ENCODE results near the gene KDELR3. TPM values are rescaled to one million over a fixed set of nuclear protein-coding genes. Genes with fewer than 3 reads are reported as not detected.

KDELR3 gene
- total and polyA plus RNA-seq, 3 experiments from 2014 or later, result 0.13 to 0.45 (median 0.33) TPM

- H3K4me3 ChIP-seq (ENCODE audit: low read length), result no peak overlapping the region
- Mint-ChIP-seq H3K9me3 (no peaks in the 10 kb centered on the region), H3K4me3 (no peak overlapping the region), H3K27ac (peak overlapping the region in 2 of 8 donors; percentile 19 to 58), H3K36me3 (peaks cover 0 to 19% (median 10%) of the 10 kb centered on the region in 3 donors), H3K4me1 (peaks cover 4 to 7% (median 6%) of the 10 kb centered on the region in 3 donors), H3K27me3 (no peaks in the 10 kb centered on the region)
- peaks cover 8% of the 10 kb centered on the region for H3K36me3 ChIP-seq (ENCODE audit: insufficient read depth, low read length)
- ChIA-PET POLR2A (no interaction called here), CTCF (interaction anchor here (0.9 kb wide), 1 partner anchor 10 kb away, joined by 3 read pairs; no protein-coding TSS in a partner anchor)
- no peak overlapping the region for H3K27ac ChIP-seq (ENCODE audit: low read depth, low read length)
- no peaks in the 10 kb centered on the region for H3K27me3 ChIP-seq (ENCODE audit: insufficient read depth, low read length, poor library complexity, severe bottlenecking)
- no peaks in the 10 kb centered on the region for H3K9me3 ChIP-seq (ENCODE audit: low read length)
- H3K4me1 ChIP-seq (ENCODE audit: insufficient read depth, low read length), result no peaks in the 10 kb centered on the region
- no peak for DNase-seq
Measured at GRCh38 chr22:38477585-38477984, 9.7 kb downstream of the KDELR3 start.

- DNase-seq, result no peak
- Mint-ChIP-seq H3K4me3 (no peak overlapping the region), H3K27me3 (no peaks in the 10 kb centered on the region), H3K4me1 (peaks cover 11 to 18% (median 12%) of the 10 kb centered on the region in 3 donors), H3K36me3 (peaks cover 0 to 36% (median 18%) of the 10 kb centered on the region in 3 donors), H3K27ac (peak overlapping the region in 3 of 8 donors; percentile 23 to 75 (median 70)), H3K9me3 (no peaks in the 10 kb centered on the region)
- Histone ChIP-seq H3K9me3 (ENCODE audit: low read length) (no peaks in the 10 kb centered on the region), H3K4me3 (ENCODE audit: low read length) (no peak overlapping the region), H3K4me1 (ENCODE audit: insufficient read depth, low read length) (no peaks in the 10 kb centered on the region), H3K27ac (ENCODE audit: low read depth, low read length) (no peak overlapping the region), H3K27me3 (ENCODE audit: insufficient read depth, low read length, poor library complexity, severe bottlenecking) (no peaks in the 10 kb centered on the region), H3K36me3 (ENCODE audit: insufficient read depth, low read length) (peaks cover 24% of the 10 kb centered on the region)
- POLR2A ChIA-PET, result interaction anchor here (0.7 kb wide), 1 partner anchor 662 kb away, joined by 3 read pairs; no protein-coding TSS in a partner anchor
- CTCF ChIA-PET, result interaction anchor here (1.1 kb wide), 1 partner anchor 427 kb away, joined by 3 read pairs; no protein-coding TSS in a partner anchor
Measured at GRCh38 chr22:38479096-38479837, 11.4 kb downstream of the KDELR3 start.

- no peaks in the 10 kb centered on the region for H3K27me3 ChIP-seq (ENCODE audit: insufficient read depth, low read length, poor library complexity, severe bottlenecking)
- no peak overlapping the region for H3K4me3 Mint-ChIP-seq
- no peaks in the 10 kb centered on the region for H3K9me3 Mint-ChIP-seq
- DNase-seq, result no peak
- no peaks in the 10 kb centered on the region for H3K27me3 Mint-ChIP-seq
- no peak overlapping the region for H3K4me3 ChIP-seq (ENCODE audit: low read length)
- peaks cover 0 to 56% (median 29%) of the 10 kb centered on the region in 3 donors for H3K36me3 Mint-ChIP-seq
- H3K9me3 ChIP-seq (ENCODE audit: low read length), result no peaks in the 10 kb centered on the region
- CTCF ChIA-PET, result interaction anchor here (0.5 kb wide), 1 partner anchor 336 kb away, joined by 4 read pairs; no protein-coding TSS in a partner anchor
- H3K4me1 ChIP-seq (ENCODE audit: insufficient read depth, low read length), result no peaks in the 10 kb centered on the region
- H3K27ac ChIP-seq (ENCODE audit: low read depth, low read length), result no peak overlapping the region
- H3K4me1 Mint-ChIP-seq, result peaks cover 22 to 36% (median 28%) of the 10 kb centered on the region in 3 donors
- H3K27ac Mint-ChIP-seq, result peak overlapping the region in 4 of 8 donors; percentile 11 to 86 (median 42)
- POLR2A ChIA-PET, result interaction anchor here (0.5 to 1.3 kb wide), 2 partner anchors 19 to 21 kb away, joined by 3 to 5 read pairs; no protein-coding TSS in a partner anchor
- peaks cover 39% of the 10 kb centered on the region for H3K36me3 ChIP-seq (ENCODE audit: insufficient read depth, low read length)
Measured at GRCh38 chr22:38481162-38481870, 13.4 kb downstream of the KDELR3 start.

- Histone ChIP-seq H3K4me3 (ENCODE audit: low read length) (no peak overlapping the region), H3K36me3 (ENCODE audit: insufficient read depth, low read length) (peaks cover 45% of the 10 kb centered on the region), H3K4me1 (ENCODE audit: insufficient read depth, low read length) (no peaks in the 10 kb centered on the region), H3K27me3 (ENCODE audit: insufficient read depth, low read length, poor library complexity, severe bottlenecking) (no peaks in the 10 kb centered on the region), H3K9me3 (ENCODE audit: low read length) (no peaks in the 10 kb centered on the region), H3K27ac (ENCODE audit: low read depth, low read length) (no peak overlapping the region)
- H3K36me3 Mint-ChIP-seq, result peaks cover 0 to 62% (median 33%) of the 10 kb centered on the region in 3 donors
- CTCF ChIA-PET, result interaction anchor here (0.5 kb wide), 1 partner anchor 337 kb away, joined by 4 read pairs; no protein-coding TSS in a partner anchor
- H3K4me1 Mint-ChIP-seq, result peaks cover 27 to 42% (median 33%) of the 10 kb centered on the region in 3 donors
- H3K27me3 Mint-ChIP-seq, result no peaks in the 10 kb centered on the region
- no peak for DNase-seq
- peak overlapping the region in 2 of 8 donors; percentile 32 to 50 for H3K27ac Mint-ChIP-seq
- POLR2A ChIA-PET, result interaction anchor here (1.3 kb wide), 1 partner anchor 20 kb away, joined by 5 read pairs; no protein-coding TSS in a partner anchor
- no peaks in the 10 kb centered on the region for H3K9me3 Mint-ChIP-seq
- H3K4me3 Mint-ChIP-seq, result peak overlapping the region in 1 of 7 donors; percentile 37
Measured at GRCh38 chr22:38481871-38482332, 14.0 kb downstream of the KDELR3 start.

GRCh38 chr22:38482662-38483308, 14.9 kb downstream of the KDELR3 start:
- Histone ChIP-seq H3K4me3 (ENCODE audit: low read length) (no peak overlapping the region), H3K9me3 (ENCODE audit: low read length) (no peaks in the 10 kb centered on the region), H3K4me1 (ENCODE audit: insufficient read depth, low read length) (no peaks in the 10 kb centered on the region), H3K36me3 (ENCODE audit: insufficient read depth, low read length) (peaks cover 48% of the 10 kb centered on the region), H3K27me3 (ENCODE audit: insufficient read depth, low read length, poor library complexity, severe bottlenecking) (no peaks in the 10 kb centered on the region), H3K27ac (ENCODE audit: low read depth, low read length) (no peak overlapping the region)
- peaks cover 0 to 69% (median 34%) of the 10 kb centered on the region in 3 donors for H3K36me3 Mint-ChIP-seq
- no peak overlapping the region for H3K4me3 Mint-ChIP-seq
- ChIA-PET POLR2A (interaction anchor here (0.5 to 1.3 kb wide), 2 partner anchors 13 to 19 kb away, joined by 3 to 5 read pairs; no protein-coding TSS in a partner anchor), CTCF (no interaction called here)
- peaks cover 28 to 45% (median 36%) of the 10 kb centered on the region in 3 donors for H3K4me1 Mint-ChIP-seq
- H3K9me3 Mint-ChIP-seq, result no peaks in the 10 kb centered on the region
- DNase-seq, result no peak
- peak overlapping the region in 2 of 8 donors; percentile 23 to 63 for H3K27ac Mint-ChIP-seq
- H3K27me3 Mint-ChIP-seq, result no peaks in the 10 kb centered on the region

GRCh38 chr22:38484244-38484643, 16.3 kb downstream of the KDELR3 start:
- no peak for DNase-seq
- H3K27ac ChIP-seq (ENCODE audit: low read depth, low read length), result no peak overlapping the region
- no peaks in the 10 kb centered on the region for H3K4me1 ChIP-seq (ENCODE audit: insufficient read depth, low read length)
- no peaks in the 10 kb centered on the region for H3K9me3 ChIP-seq (ENCODE audit: low read length)
- Mint-ChIP-seq H3K9me3 (no peaks in the 10 kb centered on the region), H3K4me3 (no peak overlapping the region), H3K4me1 (peaks cover 34 to 56% (median 45%) of the 10 kb centered on the region in 3 donors), H3K27me3 (no peaks in the 10 kb centered on the region), H3K36me3 (peaks cover 0 to 81% (median 40%) of the 10 kb centered on the region in 3 donors), H3K27ac (peak overlapping the region in 5 of 8 donors; percentile 18 to 89 (median 58))
- no peaks in the 10 kb centered on the region for H3K27me3 ChIP-seq (ENCODE audit: insufficient read depth, low read length, poor library complexity, severe bottlenecking)
- ChIA-PET CTCF (no interaction called here), POLR2A (no interaction called here)
- H3K36me3 ChIP-seq (ENCODE audit: insufficient read depth, low read length), result peaks cover 57% of the 10 kb centered on the region
- no peak overlapping the region for H3K4me3 ChIP-seq (ENCODE audit: low read length)

GRCh38 chr22:38485783-38486182, 17.9 kb downstream of the KDELR3 start:
- Histone ChIP-seq H3K4me3 (ENCODE audit: low read length) (no peak overlapping the region), H3K4me1 (ENCODE audit: insufficient read depth, low read length) (no peaks in the 10 kb centered on the region), H3K27me3 (ENCODE audit: insufficient read depth, low read length, poor library complexity, severe bottlenecking) (no peaks in the 10 kb centered on the region), H3K36me3 (ENCODE audit: insufficient read depth, low read length) (peaks cover 68% of the 10 kb centered on the region), H3K9me3 (ENCODE audit: low read length) (no peaks in the 10 kb centered on the region), H3K27ac (ENCODE audit: low read depth, low read length) (no peak overlapping the region)
- ChIA-PET POLR2A (interaction anchor here (0.7 to 1.1 kb wide), 4 partner anchors 9 to 87 kb away, joined by 3 to 7 read pairs (median 5); no protein-coding TSS in a partner anchor), CTCF (interaction anchor here (1.2 kb wide), 1 partner anchor 11 kb away, joined by 4 read pairs; no protein-coding TSS in a partner anchor)
- Mint-ChIP-seq H3K36me3 (peaks cover 11 to 95% (median 44%) of the 10 kb centered on the region in 3 donors), H3K27me3 (no peaks in the 10 kb centered on the region), H3K4me1 (peaks cover 44 to 69% (median 61%) of the 10 kb centered on the region in 3 donors), H3K27ac (peak overlapping the region in 4 of 8 donors; percentile 40 to 78 (median 54)), H3K9me3 (no peaks in the 10 kb centered on the region), H3K4me3 (no peak overlapping the region)
- no peak for DNase-seq

Data from CD8-positive, alpha-beta memory T cell (primary cell).